ENCODE data around the gene MEAK7.
"Not testable (repeated sequence)": the region's sequence is repeated elsewhere in the genome, so short reads cannot be mapped to it uniquely, and the experiment has no call there.

The MEAK7 gene

GRCh38 chr16:84532291-84532724 lies 27.8 kb upstream of the MEAK7 start:
- no peak for DNase-seq

- no peak for DNase-seq
Observed at GRCh38 chr16:84531671-84532111, 27.2 kb upstream of the MEAK7 start.

- DNase-seq: no peak
Observed at GRCh38 chr16:84530590-84530989, 26.1 kb upstream of the MEAK7 start.

- no peak for DNase-seq
Observed at GRCh38 chr16:84529607-84530006, 25.1 kb upstream of the MEAK7 start.

GRCh38 chr16:84528322-84528721 lies 23.9 kb upstream of the MEAK7 start:
- no peak for DNase-seq

GRCh38 chr16:84527532-84528269 lies 23.2 kb upstream of the MEAK7 start:
- no peak for DNase-seq

GRCh38 chr16:84526794-84527531 lies 22.5 kb upstream of the MEAK7 start:
- no peak for DNase-seq

- not testable (repeated sequence) for DNase-seq
Observed at GRCh38 chr16:84524941-84525581, 20.6 kb upstream of the MEAK7 start.

GRCh38 chr16:84524346-84524920 lies 20.0 kb upstream of the MEAK7 start:
- no peak for DNase-seq

GRCh38 chr16:84521497-84521770 lies 17.0 kb upstream of the MEAK7 start:
- DNase-seq: no peak

- DNase-seq: no peak
Observed at GRCh38 chr16:84520725-84521496, 16.5 kb upstream of the MEAK7 start.

GRCh38 chr16:84519855-84520254 lies 15.4 kb upstream of the MEAK7 start:
- DNase-seq: no peak

GRCh38 chr16:84518804-84519341 lies 14.4 kb upstream of the MEAK7 start:
- peak; percentile 52 for DNase-seq

- not testable (repeated sequence) for DNase-seq
Observed at GRCh38 chr16:84518220-84518619, 13.8 kb upstream of the MEAK7 start.

- DNase-seq: no peak
Observed at GRCh38 chr16:84517366-84517765, 12.9 kb upstream of the MEAK7 start.

- DNase-seq: peak; percentile 75
Observed at GRCh38 chr16:84514874-84515835, 10.7 kb upstream of the MEAK7 start.

- no peak for DNase-seq
Observed at GRCh38 chr16:84514295-84514873, 9.9 kb upstream of the MEAK7 start.

GRCh38 chr16:84513666-84514065 lies 9.2 kb upstream of the MEAK7 start:
- no peak for DNase-seq

GRCh38 chr16:84513123-84513522 lies 8.7 kb upstream of the MEAK7 start:
- DNase-seq: no peak

GRCh38 chr16:84511831-84512230 lies 7.4 kb upstream of the MEAK7 start:
- DNase-seq: no peak
